K562 (cell line): ENCODE results near the gene TMEM205. TPM values are rescaled to one million over a fixed set of nuclear protein-coding genes. Genes with fewer than 3 reads are reported as not detected.
"Not testable (repeated sequence)": the region's sequence is repeated elsewhere in the genome, so short reads cannot be mapped to it uniquely, and the experiment has no call there.

Source experiments
- ATAC-seq: fragments of 200-7000 bp; cut with Tn5 transposase; 3 replicates; pipeline ENCODE4 v1.9.1; 2020; ENCODE audit warnings: moderate library complexity
- BruUV-seq: library from RNA; stranded (reverse); fragments of 400-500 nt; replicated peaks from 2 replicates; lab custom pipeline; 2021; lab: Mats Ljungman, UMichigan
- CTCF ChIA-PET: fragments of 300-600 bp; formaldehyde crosslinking; extraction: SDS; loops from one replicate; lab custom pipeline; 2021; ENCODE audit warnings: low intra/inter-chr PET ratio; lab: Yijun Ruan, JAX
- POLR2A ChIA-PET: fragments of 300-600, 350-650 bp; sonication (Branson Sonifier 250); formaldehyde crosslinking; extraction: SDS; loops from one replicate; lab custom pipeline; 2021; ENCODE audit warnings: antibody characterized with exemption, inconsistent platforms; lab: Yijun Ruan, JAX
- DNase-seq, 4 experiments: peaks; one replicate each; pipeline versions ENCODE4 v3.0.0 to v3.0.0-alpha.2; 2011 to 2018; ENCODE audit warnings: low spot score in 3 of 4, mixed read lengths in 3 of 4; ENCODE audit errors: extremely low read depth in 1 of 4
- FAIRE-seq: peaks from 2 replicates; lab custom pipeline; 2011; peaks lifted over from hg19 to GRCh38; lab: Jason Lieb, UNC
- H2AFZ ChIP-seq: 2 replicates; pipeline ENCODE4 v1.6.0; 2011; ENCODE audit warnings: low read depth, low read length, control low read depth, inconsistent platforms
- H3K27ac ChIP-seq: fragments of 200-600 bp; 3 replicates; pipeline ENCODE4 v1.8.0; 2011; ENCODE audit warnings: low read depth, mild to moderate bottlenecking, control low read depth, inconsistent platforms, low read length, moderate library complexity, mixed read lengths; ENCODE audit errors: extremely low read depth
- H3K27me3 ChIP-seq, 2 experiments: fragments of 300-600 bp in 1 of 2; 2 replicates in 1 of 2; 3 replicates in 1 of 2; pipeline versions ENCODE4 v1.6.0 to v1.8.0; 2011; ENCODE audit warnings: inconsistent platforms in 2 of 2, low read length in 2 of 2, mild to moderate bottlenecking in 1 of 2, mixed read lengths in 1 of 2, moderate library complexity in 1 of 2; ENCODE audit not compliant: control insufficient read depth in 2 of 2, insufficient read depth in 2 of 2
- H3K36me3 ChIP-seq: fragments of 300-600 bp; 3 replicates; pipeline ENCODE4 v1.8.0; 2011; ENCODE audit warnings: mild to moderate bottlenecking, low read length, inconsistent platforms; ENCODE audit not compliant: control insufficient read depth, insufficient read depth
- H3K4me1 ChIP-seq, 2 experiments: fragments of 200-600 bp in 1 of 2; replicated peaks in 1 of 2; 2 replicates in 1 of 2; 3 replicates in 1 of 2; pipeline versions ENCODE4 v1.5.1 to v1.8.0; 2011; ENCODE audit warnings: inconsistent platforms in 2 of 2, low read length in 2 of 2, mild to moderate bottlenecking in 1 of 2, mixed read lengths in 1 of 2, moderate library complexity in 1 of 2; ENCODE audit not compliant: control insufficient read depth in 2 of 2, insufficient read depth in 2 of 2
- H3K4me2 ChIP-seq: 2 replicates; pipeline ENCODE4 v1.6.1; 2011; ENCODE audit warnings: low read length, control low read depth, inconsistent platforms, mixed read lengths; ENCODE audit not compliant: insufficient read depth
- H3K4me3 ChIP-seq: fragments of 200-600 bp; sonication (generic), shearing (Covaris generic); 2 replicates; pipeline ENCODE4 v1.5.1; 2016; ENCODE audit warnings: control low read depth, inconsistent platforms
- H3K79me2 ChIP-seq: fragments of 200-600 bp; 3 replicates; pipeline ENCODE4 v1.8.0; 2011; ENCODE audit warnings: low read length, inconsistent platforms; ENCODE audit not compliant: control insufficient read depth, insufficient read depth
- H3K9ac ChIP-seq, 2 experiments: 2 replicates each; pipeline versions ENCODE4 v1.6.0 to v1.6.1; 2011; ENCODE audit warnings: low read depth in 2 of 2, low read length in 2 of 2, control low read depth in 1 of 2, inconsistent platforms in 1 of 2, mild to moderate bottlenecking in 1 of 2, mixed read lengths in 1 of 2; ENCODE audit not compliant: insufficient read depth in 1 of 2
- H3K9me1 ChIP-seq: one replicate; pipeline ENCODE4 v1.6.0; 2011; ENCODE audit warnings: inconsistent platforms, mild to moderate bottlenecking, low read length, moderate library complexity; ENCODE audit not compliant: control insufficient read depth, insufficient read depth
- H3K9me3 ChIP-seq: replicated peaks from 2 replicates; pipeline ENCODE4 v1.5.1; 2011; ENCODE audit warnings: low read depth, low read length, inconsistent platforms; ENCODE audit not compliant: control insufficient read depth, insufficient read depth
- H4K20me1 ChIP-seq: replicated peaks from 2 replicates; pipeline ENCODE4 v1.6.1; 2011; ENCODE audit warnings: low read length, inconsistent platforms, mixed read lengths; ENCODE audit not compliant: control insufficient read depth, insufficient read depth
- ARID1B ChIP-seq: fragments of 450-650 bp; IDR thresholded peaks from 2 replicates; pipeline ENCODE4 v1.6.1; 2016; ENCODE audit warnings: antibody characterized with exemption, mild to moderate bottlenecking, inconsistent platforms
- CBFA2T2 ChIP-seq: fragments of 450-650 bp; conservative IDR thresholded peaks from 2 replicates; pipeline ENCODE4 v1.6.1; 2017; ENCODE audit warnings: mild to moderate bottlenecking
- CBFA2T3 ChIP-seq: fragments of 450-650 bp; IDR thresholded peaks from 2 replicates; pipeline ENCODE4 v1.6.1; 2017
- KDM1A ChIP-seq, 2 experiments: fragments of 450-650 bp; IDR thresholded peaks; 2 replicates each; pipeline ENCODE4 v1.6.1; 2016; ENCODE audit warnings: mild to moderate bottlenecking in 2 of 2
- TAL1 ChIP-seq: fragments of 450-650 bp; IDR thresholded peaks from 2 replicates; pipeline ENCODE4 v1.6.1; 2016; ENCODE audit warnings: mild to moderate bottlenecking
- ZNF384 ChIP-seq: IDR thresholded peaks from 2 replicates; pipeline ENCODE4 v1.6.1; 2012; ENCODE audit warnings: low read depth, low read length, improper control_type of control experiment
- WGBS: fragments of 100-300 bp; shearing (Covaris generic); methylation state at CpG from one replicate; pipeline ENCODE4 v1.1.6; 2016; ENCODE audit warnings: low coverage, mixed read lengths; ENCODE audit not compliant: insufficient coverage; ENCODE audit errors: missing lambda C conversion rate; 5-methylcytosine and 5-hydroxymethylcytosine counted together
- in situ Hi-C: fragments of 300-500 bp; cut with MboI; formaldehyde crosslinking; loops from 4 replicates; pipeline ENCODE4 v1.15.0; 2018; ENCODE audit warnings: inconsistent platforms, mixed read lengths
- intact Hi-C: fragments of 100-400 bp; cut with micrococcal nuclease; formaldehyde crosslinking; loops from 2 replicates; pipeline ENCODE4 v1.14.2; 2022
- polyA plus RNA-seq, 8 experiments: library from polyadenylated mRNA; depleted of rRNA in 4 of 8; stranded (reverse) in 5 of 8; unstranded in 3 of 8; fragments of >200 nt; fragmentation: Nextera tagmentation in 2 of 8; fragmentation: Illumina TruSeq in 1 of 8; extraction: Ambion mirVana in 2 of 8; extraction: Trizol in 1 of 8; gene quantifications; 2 replicates each; pipeline versions ENCODE4 v1.2.1 to v1.2.3, GENCODE V29; 2011 to 2014; ENCODE audit warnings: inconsistent platforms in 1 of 8, missing spikeins in 1 of 8
- total RNA-seq, 7 experiments: library from RNA; depleted of rRNA in 6 of 7; stranded (reverse); fragments of >200 nt in 6 of 7; fragmentation: Illumina TruSeq in 2 of 7; extraction: Trizol in 2 of 7; gene quantifications; 2 replicates each; pipeline versions ENCODE4 v1.2.1 to v1.2.3, GENCODE V29; 2011 to 2021; ENCODE audit warnings: low replicate concordance in 1 of 7
- TF ChIP-seq, protein P1 (sequence below): fragments of 450-650 bp; IDR thresholded peaks from 2 replicates; pipeline ENCODE4 v1.6.1; 2016
- TF ChIP-seq, protein P2 (sequence below), 2 experiments: fragments of 450-650 bp; conservative IDR thresholded peaks; 2 replicates each; pipeline ENCODE4 v1.6.1; 2017; ENCODE audit warnings: mild to moderate bottlenecking in 2 of 2, moderate library complexity in 2 of 2

The TMEM205 gene
- total and polyA plus RNA-seq, 9 of the 15 experiments (the other 6 are each of a cell fraction or from before 2014, with no cell fraction given): 21.3 to 81.5 (median 44.1) TPM

DNA sequence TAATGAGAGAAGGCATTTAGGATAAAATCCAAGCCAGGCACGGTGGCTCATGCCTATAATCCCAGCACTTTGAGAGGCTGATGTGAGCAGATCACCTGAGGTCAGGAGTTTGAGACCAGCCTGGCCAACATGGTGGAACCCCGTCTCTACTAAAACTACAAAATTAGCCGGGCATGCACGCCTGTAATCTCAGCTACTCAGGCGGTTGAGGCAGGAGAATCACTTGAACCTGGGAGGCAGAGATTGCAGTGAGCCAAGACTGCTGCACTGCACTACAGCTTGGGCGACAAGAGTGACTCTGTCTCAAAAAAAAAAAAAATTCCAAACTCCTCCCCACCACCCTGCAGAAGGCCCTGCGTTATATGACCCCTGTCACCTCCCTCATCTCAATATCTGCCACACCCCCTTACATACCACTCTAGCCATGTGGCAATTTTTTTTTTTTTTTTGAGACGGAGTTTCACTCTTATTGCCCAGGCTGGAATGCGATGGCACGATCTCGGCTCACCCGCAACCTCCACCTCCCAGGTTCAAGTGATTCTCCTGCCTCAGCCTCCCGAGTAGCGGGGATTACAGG is 33.3 kb upstream of the TMEM205 start:
- Histone ChIP-seq H3K36me3 (peaks cover 44% of the 10 kb centered on the region), H3K4me1 (peaks cover 17 to 60% of the 10 kb centered on the region in 2 experiments), H3K79me2 (peaks cover 25% of the 10 kb centered on the region; the same call in 2 of the 3 replicates)
- H2AFZ ChIP-seq, ATAC-seq, H3K27ac ChIP-seq, H3K9me1 ChIP-seq, BruUV-seq, H3K4me3 ChIP-seq, H4K20me1 ChIP-seq, FAIRE-seq, intact Hi-C loops, H3K9me3 ChIP-seq, H3K4me2 ChIP-seq, POLR2A ChIA-PET, H3K9ac ChIP-seq, H3K27me3 ChIP-seq: not testable (repeated sequence)
- TF ChIP-seq KDM1A (IDR thresholded peaks at IDR 0.05) (peak; percentile 46 to 58), CBFA2T3 (peak; percentile 58; the same call in 1 of the 2 replicates), ARID1B (0 out of 2 replicates have a peak, but pooled peaks have one; percentile 22), ZNF384 (peak; percentile 46; the same call in 1 of the 2 replicates), CBFA2T2 (peak; percentile 15; the same call in 1 of the 2 replicates), TAL1 (peak; percentile 27; the same call in 1 of the 2 replicates)
- TF ChIP-seq, protein P1, sequence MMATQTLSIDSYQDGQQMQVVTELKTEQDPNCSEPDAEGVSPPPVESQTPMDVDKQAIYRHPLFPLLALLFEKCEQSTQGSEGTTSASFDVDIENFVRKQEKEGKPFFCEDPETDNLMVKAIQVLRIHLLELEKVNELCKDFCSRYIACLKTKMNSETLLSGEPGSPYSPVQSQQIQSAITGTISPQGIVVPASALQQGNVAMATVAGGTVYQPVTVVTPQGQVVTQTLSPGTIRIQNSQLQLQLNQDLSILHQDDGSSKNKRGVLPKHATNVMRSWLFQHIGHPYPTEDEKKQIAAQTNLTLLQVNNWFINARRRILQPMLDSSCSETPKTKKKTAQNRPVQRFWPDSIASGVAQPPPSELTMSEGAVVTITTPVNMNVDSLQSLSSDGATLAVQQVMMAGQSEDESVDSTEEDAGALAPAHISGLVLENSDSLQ: 0 out of 2 replicates have a peak, but pooled peaks have one; percentile 29
- TF ChIP-seq, protein P2, sequence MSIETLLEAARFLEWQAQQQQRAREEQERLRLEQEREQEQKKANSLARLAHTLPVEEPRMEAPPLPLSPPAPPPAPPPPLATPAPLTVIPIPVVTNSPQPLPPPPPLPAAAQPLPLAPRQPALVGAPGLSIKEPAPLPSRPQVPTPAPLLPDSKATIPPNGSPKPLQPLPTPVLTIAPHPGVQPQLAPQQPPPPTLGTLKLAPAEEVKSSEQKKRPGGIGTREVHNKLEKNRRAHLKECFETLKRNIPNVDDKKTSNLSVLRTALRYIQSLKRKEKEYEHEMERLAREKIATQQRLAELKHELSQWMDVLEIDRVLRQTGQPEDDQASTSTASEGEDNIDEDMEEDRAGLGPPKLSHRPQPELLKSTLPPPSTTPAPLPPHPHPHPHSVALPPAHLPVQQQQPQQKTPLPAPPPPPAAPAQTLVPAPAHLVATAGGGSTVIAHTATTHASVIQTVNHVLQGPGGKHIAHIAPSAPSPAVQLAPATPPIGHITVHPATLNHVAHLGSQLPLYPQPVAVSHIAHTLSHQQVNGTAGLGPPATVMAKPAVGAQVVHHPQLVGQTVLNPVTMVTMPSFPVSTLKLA (conservative IDR thresholded peaks at IDR 0.05): 0 out of 4 replicates have a peak, but pooled peaks of 1 of the 2 experiments have one; percentile 18
- CTCF ChIA-PET: interaction anchor here (0.6 kb wide), 1 partner anchor 103 kb away, joined by 3 read pairs; no protein-coding TSS in a partner anchor
- DNase-seq: peak in 1 of 4 experiments; percentile 36
- in situ Hi-C loops: loop anchor here (5.0 kb wide), 1 partner anchor 82 kb away; the partner anchor contains the start of gene TSPAN16
- WGBS: 36% methylated on average over 10 of the region's 14 CpGs
